ENCODE results near the gene WFDC5.

The WFDC5 gene

GRCh38 chr20:45087097-45087790 is 27.7 kb downstream of the WFDC5 start:
- DNase-seq, result no peak

- DNase-seq, result no peak
Measured at GRCh38 chr20:45085867-45086266, 29.1 kb downstream of the WFDC5 start.

GRCh38 chr20:45085289-45085688 is 29.7 kb downstream of the WFDC5 start:
- no peak for DNase-seq

- DNase-seq, result no peak
Measured at GRCh38 chr20:45083127-45083526, 31.8 kb downstream of the WFDC5 start.

- DNase-seq, result peak; percentile 31 to 38
Measured at GRCh38 chr20:45082468-45082867, 32.5 kb downstream of the WFDC5 start.

- peak in 1 of 2 experiments; percentile 39 for DNase-seq
Measured at GRCh38 chr20:45080867-45081624, 33.9 kb downstream of the WFDC5 start.

GRCh38 chr20:45077559-45077958 is 37.4 kb downstream of the WFDC5 start:
- no peak for DNase-seq

- DNase-seq, result no peak
Measured at GRCh38 chr20:45073221-45073620, 41.8 kb downstream of the WFDC5 start.

GRCh38 chr20:45072066-45072465 is 42.9 kb downstream of the WFDC5 start:
- DNase-seq, result no peak

- no peak for DNase-seq
Measured at GRCh38 chr20:45070932-45071632, 43.9 kb downstream of the WFDC5 start.

GRCh38 chr20:45069261-45069660 is 45.7 kb downstream of the WFDC5 start:
- DNase-seq, result no peak

- DNase-seq, result no peak
Measured at GRCh38 chr20:45067558-45067957, 47.4 kb downstream of the WFDC5 start.

GRCh38 chr20:45067087-45067486 is 47.9 kb downstream of the WFDC5 start:
- DNase-seq, result no peak

GRCh38 chr20:45066372-45066771 is 48.6 kb downstream of the WFDC5 start:
- DNase-seq, result no peak

GRCh38 chr20:45064812-45065211 is 50.2 kb downstream of the WFDC5 start:
- DNase-seq, result no peak

- DNase-seq, result peak; percentile 57 to 74
Measured at GRCh38 chr20:45063107-45063506, 51.9 kb downstream of the WFDC5 start.

GRCh38 chr20:45061244-45061643 is 53.7 kb downstream of the WFDC5 start:
- no peak for DNase-seq

- DNase-seq, result no peak
Measured at GRCh38 chr20:45060294-45060693, 54.7 kb downstream of the WFDC5 start.
